Nephron progenitor cell (in vitro differentiated cells): Measurements from ENCODE around the gene ZNF280C.

Experiments
- DNase-seq: peaks from one replicate; pipeline ENCODE4 v3.0.0; 2021
- H3K27ac Mint-ChIP-seq: 2 replicates; pipeline ENCODE4 v1.8.0; 2021; ENCODE audit warnings: mild to moderate bottlenecking, moderate library complexity, mixed read lengths
- H3K27me3 Mint-ChIP-seq: 2 replicates; pipeline ENCODE4 v1.8.0; 2021; ENCODE audit warnings: mild to moderate bottlenecking, low read depth, mixed read lengths; ENCODE audit not compliant: poor library complexity
- H3K36me3 Mint-ChIP-seq: 2 replicates; pipeline ENCODE4 v1.8.0; 2021; ENCODE audit warnings: low read depth, mixed read lengths
- H3K4me1 Mint-ChIP-seq: 2 replicates; pipeline ENCODE4 v1.8.0; 2021; ENCODE audit warnings: mixed read lengths
- H3K4me3 Mint-ChIP-seq: 2 replicates; pipeline ENCODE4 v1.8.0; 2021; ENCODE audit warnings: mild to moderate bottlenecking, moderate library complexity, mixed read lengths
- H3K9me3 Mint-ChIP-seq: 2 replicates; pipeline ENCODE4 v1.8.0; 2021; ENCODE audit warnings: mild to moderate bottlenecking, moderate library complexity, mixed read lengths
- CTCF ChIP-seq: fragments of 200-600 bp; sonication (generic); IDR thresholded peaks from 2 replicates; pipeline ENCODE4 v1.5.0; 2021; ENCODE audit warnings: antibody characterized with exemption

Gene ZNF280C

GRCh38 chrX:130264573-130264972 is 4.1 kb downstream of the ZNF280C start:
- no peak for TF ChIP-seq CTCF
- peaks cover 58% of the 10 kb centered on the region for H3K9me3 Mint-ChIP-seq
- no peaks in the 10 kb centered on the region for H3K4me1 Mint-ChIP-seq
- DNase-seq = no peak
- H3K4me3 Mint-ChIP-seq = no peak overlapping the region
- H3K27ac Mint-ChIP-seq = no peak overlapping the region
- no peaks in the 10 kb centered on the region for H3K27me3 Mint-ChIP-seq
- peaks cover 41% of the 10 kb centered on the region for H3K36me3 Mint-ChIP-seq

- H3K4me3 Mint-ChIP-seq = no peak overlapping the region
- TF ChIP-seq CTCF = no peak
- H3K36me3 Mint-ChIP-seq = peaks cover 56% of the 10 kb centered on the region
- H3K27ac Mint-ChIP-seq = no peak overlapping the region
- DNase-seq = no peak
- no peaks in the 10 kb centered on the region for H3K4me1 Mint-ChIP-seq
- no peaks in the 10 kb centered on the region for H3K27me3 Mint-ChIP-seq
- peaks cover 58% of the 10 kb centered on the region for H3K9me3 Mint-ChIP-seq
Observed at GRCh38 chrX:130263016-130263415, 5.7 kb downstream of the ZNF280C start.

GRCh38 chrX:130262231-130262630 is 6.5 kb downstream of the ZNF280C start:
- Mint-ChIP-seq H3K9me3 (peaks cover 52% of the 10 kb centered on the region), H3K4me3 (no peak overlapping the region), H3K36me3 (peaks cover 62% of the 10 kb centered on the region), H3K4me1 (no peaks in the 10 kb centered on the region), H3K27me3 (no peaks in the 10 kb centered on the region), H3K27ac (no peak overlapping the region)
- TF ChIP-seq CTCF = no peak
- DNase-seq = no peak

GRCh38 chrX:130261296-130261893 is 7.3 kb downstream of the ZNF280C start:
- Mint-ChIP-seq H3K27ac (no peak overlapping the region), H3K4me1 (no peaks in the 10 kb centered on the region), H3K9me3 (peaks cover 52% of the 10 kb centered on the region), H3K27me3 (no peaks in the 10 kb centered on the region), H3K36me3 (peaks cover 67% of the 10 kb centered on the region), H3K4me3 (no peak overlapping the region)
- no peak for DNase-seq
- no peak for TF ChIP-seq CTCF

GRCh38 chrX:130260316-130260715 is 8.4 kb downstream of the ZNF280C start:
- no peak for TF ChIP-seq CTCF
- Mint-ChIP-seq H3K27ac (no peak overlapping the region), H3K36me3 (peaks cover 67% of the 10 kb centered on the region), H3K9me3 (peaks cover 50% of the 10 kb centered on the region), H3K4me1 (no peaks in the 10 kb centered on the region), H3K27me3 (no peaks in the 10 kb centered on the region), H3K4me3 (no peak overlapping the region)
- no peak for DNase-seq

GRCh38 chrX:130253916-130254315 is 14.8 kb downstream of the ZNF280C start:
- Mint-ChIP-seq H3K4me3 (no peak overlapping the region), H3K4me1 (peaks cover 14% of the 10 kb centered on the region), H3K27me3 (no peaks in the 10 kb centered on the region), H3K36me3 (peaks cover 86% of the 10 kb centered on the region), H3K9me3 (peaks cover 70% of the 10 kb centered on the region), H3K27ac (no peak overlapping the region)
- no peak for TF ChIP-seq CTCF
- no peak for DNase-seq
